Loucy (cell line): ENCODE data around the gene CALML4.

Experiments
- EZH2phosphoT487 ChIP-seq: fragments of 200-600 bp; IDR thresholded peaks from 2 replicates; pipeline ENCODE4 v1.6.1; 2018; ENCODE audit warnings: antibody characterized with exemption, mild to moderate bottlenecking, moderate library complexity, borderline replicate concordance
- TF ChIP-seq, protein P1 (sequence below): fragments of 200-600 bp; sonication (generic); conservative IDR thresholded peaks from 2 replicates; pipeline ENCODE4 v1.5.1; 2014; ENCODE audit warnings: mild to moderate bottlenecking, antibody characterized with exemption, low read length

DNA sequence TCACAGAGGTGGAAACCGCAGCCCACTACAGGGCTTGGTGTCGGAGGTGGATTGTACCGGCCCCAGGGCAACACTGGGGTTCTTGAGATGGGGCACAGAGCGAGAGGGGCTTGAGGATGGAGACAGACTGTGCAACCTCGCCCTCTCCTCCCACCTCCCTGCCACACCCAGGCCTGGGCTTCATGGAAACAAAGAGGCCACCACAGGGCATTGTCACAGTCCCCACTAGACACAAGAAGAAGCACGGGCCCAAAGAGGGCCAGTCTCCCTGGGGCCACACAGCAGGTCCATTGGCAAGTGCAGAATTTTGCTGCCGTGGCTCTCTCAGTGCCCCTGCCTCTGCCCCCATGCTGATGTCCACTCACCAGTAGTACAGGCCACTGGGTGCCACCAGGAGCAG, 4.1 kb upstream of the CALML4 start:
- TF ChIP-seq, protein P1, sequence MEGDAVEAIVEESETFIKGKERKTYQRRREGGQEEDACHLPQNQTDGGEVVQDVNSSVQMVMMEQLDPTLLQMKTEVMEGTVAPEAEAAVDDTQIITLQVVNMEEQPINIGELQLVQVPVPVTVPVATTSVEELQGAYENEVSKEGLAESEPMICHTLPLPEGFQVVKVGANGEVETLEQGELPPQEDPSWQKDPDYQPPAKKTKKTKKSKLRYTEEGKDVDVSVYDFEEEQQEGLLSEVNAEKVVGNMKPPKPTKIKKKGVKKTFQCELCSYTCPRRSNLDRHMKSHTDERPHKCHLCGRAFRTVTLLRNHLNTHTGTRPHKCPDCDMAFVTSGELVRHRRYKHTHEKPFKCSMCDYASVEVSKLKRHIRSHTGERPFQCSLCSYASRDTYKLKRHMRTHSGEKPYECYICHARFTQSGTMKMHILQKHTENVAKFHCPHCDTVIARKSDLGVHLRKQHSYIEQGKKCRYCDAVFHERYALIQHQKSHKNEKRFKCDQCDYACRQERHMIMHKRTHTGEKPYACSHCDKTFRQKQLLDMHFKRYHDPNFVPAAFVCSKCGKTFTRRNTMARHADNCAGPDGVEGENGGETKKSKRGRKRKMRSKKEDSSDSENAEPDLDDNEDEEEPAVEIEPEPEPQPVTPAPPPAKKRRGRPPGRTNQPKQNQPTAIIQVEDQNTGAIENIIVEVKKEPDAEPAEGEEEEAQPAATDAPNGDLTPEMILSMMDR: no peak
- no peak for TF ChIP-seq EZH2phosphoT487
